Lower lobe of right lung (tissue), 2 donors: ENCODE data around the gene SH3BP5L. TPM values are rescaled to one million over a fixed set of nuclear protein-coding genes. Genes with fewer than 3 reads are reported as not detected.
A peak's percentile ranks its signal among the peaks of the same experiment; 100 is the strongest.
"Not testable (repeated sequence)": the region's sequence is repeated elsewhere in the genome, so short reads cannot be mapped to it uniquely, and the experiment has no call there.

ENCODE experiments used
- ATAC-seq, 2 donors: fragments of 200-7000 bp; cut with Tn5 transposase; one replicate each; pipeline ENCODE4 v1.9.1; 2020 to 2022; ENCODE audit warnings: mild to moderate bottlenecking in 2 of 2, moderate library complexity in 2 of 2
- DNase-seq: peaks from one replicate; pipeline ENCODE4 v3.0.0-alpha.2; 2020
- H3K27ac ChIP-seq: fragments of 200-600 bp; one replicate; pipeline ENCODE4 v1.8.0; 2022
- H3K27me3 ChIP-seq: fragments of 200-600 bp; one replicate; pipeline ENCODE4 v1.8.0; 2022; ENCODE audit warnings: low read depth
- H3K36me3 ChIP-seq: fragments of 200-600 bp; one replicate; pipeline ENCODE4 v1.8.0; 2022; ENCODE audit warnings: mild to moderate bottlenecking
- H3K4me1 ChIP-seq: fragments of 200-600 bp; one replicate; pipeline ENCODE4 v1.8.0; 2022
- H3K4me3 ChIP-seq: fragments of 200-600 bp; one replicate; pipeline ENCODE4 v1.8.0; 2022; ENCODE audit warnings: mild to moderate bottlenecking
- H3K9me3 ChIP-seq: fragments of 200-600 bp; one replicate; pipeline ENCODE4 v1.8.0; 2022
- intact Hi-C: fragments of 100-400 bp; cut with DNase I; formaldehyde crosslinking; loops from one replicate; pipeline ENCODE4 v1.11.0; 2022
- total RNA-seq: library from RNA; stranded (reverse); fragmentation: NEBNext Ultra II Directional; extraction: Animal tissue kit (Norgen Biotek cat#: 25700); gene quantifications from one replicate; pipeline ENCODE4 v1.2.1, GENCODE V29; 2021
- TF ChIP-seq, protein P1 (sequence below): fragments of 200-600 bp; IDR thresholded peaks from one replicate; pipeline ENCODE4 v1.8.0; 2022; ENCODE audit warnings: antibody characterized with exemption, mild to moderate bottlenecking
- donor health status: DM: no; HTN: yes; CAD: no; lungs with severe emphysema.

Gene SH3BP5L
- total RNA-seq, 1 donor from 2014 or later, result 25.0 TPM

GRCh38 chr1:248831842-248832241 lies 6.1 kb upstream of the SH3BP5L start:
- no peak overlapping the region for H3K27ac ChIP-seq
- intact Hi-C loops, result no loop called here
- H3K36me3 ChIP-seq, result no peaks in the 10 kb centered on the region
- peaks cover 7% of the 10 kb centered on the region for H3K4me1 ChIP-seq
- no peak overlapping the region for H3K4me3 ChIP-seq
- ATAC-seq (no peak), DNase-seq (no peak)
- no peaks in the 10 kb centered on the region for H3K27me3 ChIP-seq
- no peaks in the 10 kb centered on the region for H3K9me3 ChIP-seq
- TF ChIP-seq, protein P1, sequence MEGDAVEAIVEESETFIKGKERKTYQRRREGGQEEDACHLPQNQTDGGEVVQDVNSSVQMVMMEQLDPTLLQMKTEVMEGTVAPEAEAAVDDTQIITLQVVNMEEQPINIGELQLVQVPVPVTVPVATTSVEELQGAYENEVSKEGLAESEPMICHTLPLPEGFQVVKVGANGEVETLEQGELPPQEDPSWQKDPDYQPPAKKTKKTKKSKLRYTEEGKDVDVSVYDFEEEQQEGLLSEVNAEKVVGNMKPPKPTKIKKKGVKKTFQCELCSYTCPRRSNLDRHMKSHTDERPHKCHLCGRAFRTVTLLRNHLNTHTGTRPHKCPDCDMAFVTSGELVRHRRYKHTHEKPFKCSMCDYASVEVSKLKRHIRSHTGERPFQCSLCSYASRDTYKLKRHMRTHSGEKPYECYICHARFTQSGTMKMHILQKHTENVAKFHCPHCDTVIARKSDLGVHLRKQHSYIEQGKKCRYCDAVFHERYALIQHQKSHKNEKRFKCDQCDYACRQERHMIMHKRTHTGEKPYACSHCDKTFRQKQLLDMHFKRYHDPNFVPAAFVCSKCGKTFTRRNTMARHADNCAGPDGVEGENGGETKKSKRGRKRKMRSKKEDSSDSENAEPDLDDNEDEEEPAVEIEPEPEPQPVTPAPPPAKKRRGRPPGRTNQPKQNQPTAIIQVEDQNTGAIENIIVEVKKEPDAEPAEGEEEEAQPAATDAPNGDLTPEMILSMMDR, result no peak

DNA sequence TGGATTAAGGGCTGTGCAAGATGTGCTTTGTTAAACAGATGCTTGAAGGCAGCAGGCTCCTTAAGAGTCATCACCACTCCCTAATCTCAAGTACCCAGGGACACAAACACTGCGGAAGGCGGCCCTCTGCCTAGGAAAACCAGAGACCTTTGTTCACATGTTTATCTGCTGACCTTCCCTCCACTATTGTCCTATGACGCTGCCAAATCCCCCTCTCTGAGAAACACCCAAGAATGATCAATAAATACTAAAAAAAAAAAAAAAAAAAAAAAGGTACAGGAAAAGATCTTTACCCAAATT lies 5.0 kb upstream of the SH3BP5L start:
- H3K4me3 ChIP-seq, DNase-seq, intact Hi-C loops, H3K27ac ChIP-seq, H3K36me3 ChIP-seq, H3K27me3 ChIP-seq, H3K9me3 ChIP-seq, ATAC-seq, H3K4me1 ChIP-seq: not testable (repeated sequence)

- intact Hi-C loops, result no loop called here
- H3K27ac ChIP-seq, result no peak overlapping the region
- H3K27me3 ChIP-seq, result no peaks in the 10 kb centered on the region
- no peaks in the 10 kb centered on the region for H3K9me3 ChIP-seq
- no peak for DNase-seq
- TF ChIP-seq, protein P1, result no peak
- H3K4me3 ChIP-seq, result no peak overlapping the region
- no peak for ATAC-seq
- H3K36me3 ChIP-seq, result no peaks in the 10 kb centered on the region
- peaks cover 23% of the 10 kb centered on the region for H3K4me1 ChIP-seq
These were observed 3.1 kb upstream of the SH3BP5L start for GRCh38 chr1:248828845-248829244.

GRCh38 chr1:248825573-248825908 lies 174 bp downstream of the SH3BP5L start:
- H3K27ac ChIP-seq, result peak overlapping the region; percentile 98
- peaks cover 29% of the 10 kb centered on the region for H3K36me3 ChIP-seq
- H3K4me3 ChIP-seq, result peak overlapping the region; percentile 72
- peak; percentile 4 to 7 for ATAC-seq
- H3K27me3 ChIP-seq, result no peaks in the 10 kb centered on the region
- TF ChIP-seq, protein P1, result no peak
- DNase-seq, result no peak
- H3K4me1 ChIP-seq, result peaks cover 50% of the 10 kb centered on the region
- intact Hi-C loops, result no loop called here
- H3K9me3 ChIP-seq, result no peaks in the 10 kb centered on the region

DNA sequence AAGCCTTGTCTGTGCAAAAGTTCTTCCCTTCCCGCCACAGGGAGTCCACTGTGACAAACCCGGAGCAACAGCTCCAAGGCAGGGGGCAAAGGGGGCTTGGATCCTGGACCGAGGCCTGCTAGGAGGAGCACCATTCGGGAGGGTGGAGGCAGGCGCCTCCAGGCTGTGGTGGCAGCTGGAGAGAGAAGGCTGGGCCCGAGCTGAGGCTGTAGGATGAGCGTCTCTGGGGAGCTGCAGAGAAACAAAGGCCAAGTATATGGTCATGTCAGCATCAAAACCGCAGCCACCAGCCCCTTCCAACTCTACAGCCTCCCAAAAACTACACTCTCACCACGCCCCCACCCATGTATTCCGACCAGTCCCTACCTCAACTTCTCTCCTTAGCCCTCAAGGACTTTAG lies 579 bp downstream of the SH3BP5L start:
- H3K4me3 ChIP-seq, result peak overlapping the region; percentile 72
- no peaks in the 10 kb centered on the region for H3K9me3 ChIP-seq
- DNase-seq (no peak), ATAC-seq (no peak)
- TF ChIP-seq, protein P1, result no peak
- peaks cover 52% of the 10 kb centered on the region for H3K4me1 ChIP-seq
- intact Hi-C loops, result no loop called here
- H3K27me3 ChIP-seq, result no peaks in the 10 kb centered on the region
- H3K27ac ChIP-seq, result peak overlapping the region; percentile 98
- H3K36me3 ChIP-seq, result peaks cover 33% of the 10 kb centered on the region

GRCh38 chr1:248824701-248825100 lies 1.0 kb downstream of the SH3BP5L start:
- H3K4me3 ChIP-seq, result peak overlapping the region; percentile 72
- peak overlapping the region; percentile 98 for H3K27ac ChIP-seq
- H3K4me1 ChIP-seq, result peaks cover 57% of the 10 kb centered on the region
- no peak for ATAC-seq
- H3K36me3 ChIP-seq, result peaks cover 38% of the 10 kb centered on the region
- no peaks in the 10 kb centered on the region for H3K27me3 ChIP-seq
- no peaks in the 10 kb centered on the region for H3K9me3 ChIP-seq
- intact Hi-C loops, result no loop called here
- TF ChIP-seq, protein P1, result no peak
- DNase-seq, result no peak
